Activated naive CD4-positive, alpha-beta T cell treated with anti-CD3 and anti-CD28 coated beads for 36 hours (primary cell): ENCODE measurements around the gene DDAH1. TPM values are rescaled to one million over a fixed set of nuclear protein-coding genes. Genes with fewer than 3 reads are reported as not detected.

Experiments used
- CTCF ChIA-PET: fragments of 350-600 bp; sonication (Branson Sonifier 250); formaldehyde crosslinking; loops from one replicate; lab custom pipeline; 2021; ENCODE audit warnings: antibody characterized with exemption; lab: Charles Lee
- DNase-seq: peaks from one replicate; pipeline ENCODE4 v3.0.0-alpha.2; 2020
- H3K27ac Mint-ChIP-seq: one replicate; pipeline ENCODE4 v1.8.0; 2021; ENCODE audit warnings: mild to moderate bottlenecking, mixed read lengths
- H3K27me3 Mint-ChIP-seq: one replicate; pipeline ENCODE4 v1.8.0; 2021; ENCODE audit warnings: low read depth, mixed read lengths
- H3K36me3 Mint-ChIP-seq: one replicate; pipeline ENCODE4 v1.8.0; 2021; ENCODE audit warnings: low read depth, mixed read lengths
- H3K4me1 Mint-ChIP-seq: one replicate; pipeline ENCODE4 v1.8.0; 2021; ENCODE audit warnings: low read depth, mixed read lengths
- H3K4me3 Mint-ChIP-seq: one replicate; pipeline ENCODE4 v1.8.0; 2021; ENCODE audit warnings: mild to moderate bottlenecking, moderate library complexity, mixed read lengths
- H3K9me3 Mint-ChIP-seq: one replicate; pipeline ENCODE4 v1.8.0; 2021; ENCODE audit warnings: mixed read lengths
- intact Hi-C: fragments of 100-400 bp; cut with micrococcal nuclease; formaldehyde crosslinking; loops from one replicate; pipeline ENCODE4 v1.15.1; 2023
- total RNA-seq, 2 experiments: library from RNA; stranded (reverse); gene quantifications; one replicate each; pipeline ENCODE4 v1.2.3, GENCODE V29; 2021

DDAH1 gene
- total RNA-seq, 2 experiments from 2014 or later = not detected

GRCh38 chr1:85451236-85451830, 13.6 kb downstream of the DDAH1 start:
- Mint-ChIP-seq H3K9me3 (no peaks in the 10 kb centered on the region), H3K4me3 (no peak overlapping the region), H3K27ac (no peak overlapping the region), H3K27me3 (peaks cover 14% of the 10 kb centered on the region), H3K4me1 (no peaks in the 10 kb centered on the region), H3K36me3 (no peaks in the 10 kb centered on the region)
- CTCF ChIA-PET = no interaction called here
- intact Hi-C loops = no loop called here
- no peak for DNase-seq

GRCh38 chr1:85450832-85451231, 14.1 kb downstream of the DDAH1 start:
- DNase-seq = no peak
- no peak overlapping the region for H3K4me3 Mint-ChIP-seq
- H3K36me3 Mint-ChIP-seq = no peaks in the 10 kb centered on the region
- no peak overlapping the region for H3K27ac Mint-ChIP-seq
- peaks cover 14% of the 10 kb centered on the region for H3K27me3 Mint-ChIP-seq
- no peaks in the 10 kb centered on the region for H3K9me3 Mint-ChIP-seq
- no peaks in the 10 kb centered on the region for H3K4me1 Mint-ChIP-seq
- intact Hi-C loops = no loop called here
- CTCF ChIA-PET = no interaction called here

- no peaks in the 10 kb centered on the region for H3K4me1 Mint-ChIP-seq
- CTCF ChIA-PET = no interaction called here
- intact Hi-C loops = no loop called here
- peaks cover 14% of the 10 kb centered on the region for H3K27me3 Mint-ChIP-seq
- H3K4me3 Mint-ChIP-seq = no peak overlapping the region
- H3K27ac Mint-ChIP-seq = no peak overlapping the region
- DNase-seq = no peak
- no peaks in the 10 kb centered on the region for H3K36me3 Mint-ChIP-seq
- no peaks in the 10 kb centered on the region for H3K9me3 Mint-ChIP-seq
Measured at GRCh38 chr1:85449356-85449755, 15.6 kb downstream of the DDAH1 start.

GRCh38 chr1:85448358-85448757, 16.6 kb downstream of the DDAH1 start:
- no peaks in the 10 kb centered on the region for H3K9me3 Mint-ChIP-seq
- H3K4me3 Mint-ChIP-seq = no peak overlapping the region
- intact Hi-C loops = no loop called here
- no peak overlapping the region for H3K27ac Mint-ChIP-seq
- CTCF ChIA-PET = no interaction called here
- no peaks in the 10 kb centered on the region for H3K36me3 Mint-ChIP-seq
- no peak for DNase-seq
- H3K4me1 Mint-ChIP-seq = no peaks in the 10 kb centered on the region
- peaks cover 16% of the 10 kb centered on the region for H3K27me3 Mint-ChIP-seq

- DNase-seq = no peak
- Mint-ChIP-seq H3K4me1 (no peaks in the 10 kb centered on the region), H3K36me3 (no peaks in the 10 kb centered on the region), H3K27me3 (peaks cover 17% of the 10 kb centered on the region), H3K27ac (no peak overlapping the region), H3K4me3 (no peak overlapping the region), H3K9me3 (no peaks in the 10 kb centered on the region)
- intact Hi-C loops = no loop called here
- CTCF ChIA-PET = no interaction called here
Measured at GRCh38 chr1:85447006-85447943, 17.7 kb downstream of the DDAH1 start.

- peaks cover 17% of the 10 kb centered on the region for H3K27me3 Mint-ChIP-seq
- no peaks in the 10 kb centered on the region for H3K4me1 Mint-ChIP-seq
- H3K36me3 Mint-ChIP-seq = no peaks in the 10 kb centered on the region
- DNase-seq = no peak
- CTCF ChIA-PET = no interaction called here
- no peaks in the 10 kb centered on the region for H3K9me3 Mint-ChIP-seq
- H3K27ac Mint-ChIP-seq = no peak overlapping the region
- H3K4me3 Mint-ChIP-seq = no peak overlapping the region
- intact Hi-C loops = no loop called here
Measured at GRCh38 chr1:85445906-85446305, 19.1 kb downstream of the DDAH1 start.

GRCh38 chr1:85444381-85444780, 20.6 kb downstream of the DDAH1 start:
- CTCF ChIA-PET = no interaction called here
- no peak overlapping the region for H3K27ac Mint-ChIP-seq
- intact Hi-C loops = no loop called here
- H3K27me3 Mint-ChIP-seq = peaks cover 13% of the 10 kb centered on the region
- H3K36me3 Mint-ChIP-seq = no peaks in the 10 kb centered on the region
- no peaks in the 10 kb centered on the region for H3K4me1 Mint-ChIP-seq
- DNase-seq = no peak
- H3K9me3 Mint-ChIP-seq = no peaks in the 10 kb centered on the region
- no peak overlapping the region for H3K4me3 Mint-ChIP-seq

- no peaks in the 10 kb centered on the region for H3K9me3 Mint-ChIP-seq
- no peaks in the 10 kb centered on the region for H3K4me1 Mint-ChIP-seq
- peaks cover 8% of the 10 kb centered on the region for H3K27me3 Mint-ChIP-seq
- H3K36me3 Mint-ChIP-seq = no peaks in the 10 kb centered on the region
- H3K27ac Mint-ChIP-seq = no peak overlapping the region
- CTCF ChIA-PET = no interaction called here
- no peak for DNase-seq
- H3K4me3 Mint-ChIP-seq = no peak overlapping the region
- intact Hi-C loops = no loop called here
Measured at GRCh38 chr1:85440612-85441011, 24.3 kb downstream of the DDAH1 start.

GRCh38 chr1:85438353-85438752, 26.6 kb downstream of the DDAH1 start:
- no peaks in the 10 kb centered on the region for H3K9me3 Mint-ChIP-seq
- no peak overlapping the region for H3K4me3 Mint-ChIP-seq
- no peaks in the 10 kb centered on the region for H3K36me3 Mint-ChIP-seq
- H3K4me1 Mint-ChIP-seq = no peaks in the 10 kb centered on the region
- no peak for DNase-seq
- H3K27me3 Mint-ChIP-seq = peaks cover 6% of the 10 kb centered on the region
- CTCF ChIA-PET = no interaction called here
- intact Hi-C loops = no loop called here
- H3K27ac Mint-ChIP-seq = no peak overlapping the region

- Mint-ChIP-seq H3K4me1 (no peaks in the 10 kb centered on the region), H3K27ac (no peak overlapping the region), H3K9me3 (no peaks in the 10 kb centered on the region), H3K4me3 (no peak overlapping the region), H3K36me3 (no peaks in the 10 kb centered on the region), H3K27me3 (peaks cover 5% of the 10 kb centered on the region)
- intact Hi-C loops = no loop called here
- CTCF ChIA-PET = no interaction called here
- DNase-seq = no peak
Measured at GRCh38 chr1:85437139-85437538, 27.8 kb downstream of the DDAH1 start.

- CTCF ChIA-PET = no interaction called here
- no peak overlapping the region for H3K27ac Mint-ChIP-seq
Measured at GRCh38 chr1:85433096-85433495, 31.9 kb downstream of the DDAH1 start.

GRCh38 chr1:85428471-85429089, 36.4 kb downstream of the DDAH1 start:
- intact Hi-C loops = no loop called here
- Mint-ChIP-seq H3K36me3 (no peaks in the 10 kb centered on the region), H3K9me3 (peaks cover 4% of the 10 kb centered on the region), H3K27ac (no peak overlapping the region), H3K27me3 (peaks cover 2% of the 10 kb centered on the region), H3K4me3 (no peak overlapping the region), H3K4me1 (no peaks in the 10 kb centered on the region)
- no peak for DNase-seq
- CTCF ChIA-PET = interaction anchor here (1.1 kb wide), 1 partner anchor 207 kb away, joined by 5 read pairs; no protein-coding TSS in a partner anchor

More at GRCh38 chr1:85433096-85433495, 31.9 kb downstream of the DDAH1 start:
- no peak overlapping the region for H3K4me3 Mint-ChIP-seq
- intact Hi-C loops = no loop called here
- H3K36me3 Mint-ChIP-seq = no peaks in the 10 kb centered on the region
- peaks cover 2% of the 10 kb centered on the region for H3K27me3 Mint-ChIP-seq
- H3K4me1 Mint-ChIP-seq = no peaks in the 10 kb centered on the region
- DNase-seq = no peak
- peaks cover 3% of the 10 kb centered on the region for H3K9me3 Mint-ChIP-seq
